K562 (cell line): Measurements from ENCODE around the gene DOCK8.

ENCODE experiments used
- CEBPG ChIP-seq, 3 experiments: fragments of 200-800 bp in 1 of 3; sonication (Bioruptor generic) in 1 of 3; sonication (generic) in 1 of 3; formaldehyde crosslinking in 1 of 3; IDR thresholded peaks in 2 of 3; conservative IDR thresholded peaks in 1 of 3; 2 replicates each; pipeline versions ENCODE4 v1.6.1 to v1.8.0; 2016 to 2022; ENCODE audit warnings: missing compliant biosample characterization in 2 of 3, missing genetic modification characterization in 2 of 3, mild to moderate bottlenecking in 1 of 3, missing genetic modification reagents in 1 of 3
- KDM4B ChIP-seq, 2 experiments: fragments of 450-650 bp in 1 of 2; sonication (generic) in 1 of 2; IDR thresholded peaks; 2 replicates each; pipeline ENCODE4 v1.6.1; 2016 to 2017; ENCODE audit warnings: borderline replicate concordance in 2 of 2, antibody characterized with exemption in 1 of 2, low read depth in 1 of 2, mild to moderate bottlenecking in 1 of 2
- NEUROD1 ChIP-seq: fragments of 150-350 bp; IDR thresholded peaks from 2 replicates; pipeline ENCODE4 v1.6.1; 2014; ENCODE audit warnings: borderline replicate concordance, low read length, low read depth; ENCODE audit not compliant: partially characterized antibody
- POLR2G ChIP-seq: fragments of 200-400 bp; formaldehyde crosslinking; IDR thresholded peaks from 2 replicates; pipeline ENCODE4 v1.6.1; 2017; ENCODE audit warnings: low read depth, mild to moderate bottlenecking, antibody characterized with exemption, low read length, moderate library complexity
- TF ChIP-seq, protein P1 (sequence below): sonication (generic); formaldehyde crosslinking; IDR thresholded peaks from 2 replicates; pipeline ENCODE4 v1.8.1; 2023; ENCODE audit warnings: mild to moderate bottlenecking, missing genetic modification reagents, moderate library complexity

DNA sequence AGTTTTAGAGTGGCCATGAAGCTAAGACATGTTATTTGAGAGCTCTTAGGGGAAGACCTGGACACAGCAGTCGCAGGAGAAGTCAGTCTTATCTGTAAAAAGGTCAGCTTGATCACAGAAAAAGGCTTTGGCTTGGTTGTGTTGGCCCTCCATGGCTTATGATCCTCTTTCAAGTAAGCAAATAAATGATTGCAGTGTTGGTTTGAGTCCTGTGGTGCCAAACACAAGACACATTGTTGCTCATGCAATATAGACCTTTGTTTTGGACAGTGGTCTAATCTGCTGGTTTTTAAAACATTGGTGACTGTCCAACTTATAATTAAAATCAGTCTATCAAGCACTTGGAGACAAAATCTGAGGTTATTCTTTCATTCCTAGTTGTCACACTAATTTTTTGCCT lies 54.0 kb downstream of the DOCK8 start:
- TF ChIP-seq NEUROD1 (no peak), KDM4B (IDR thresholded peaks at IDR 0.05; ENCODE audit: borderline replicate concordance in 2 of 2, low read depth in 1 of 2) (no peak), POLR2G (no peak), CEBPG (CRISPR knock-in tag; IDR thresholded peaks at IDR 0.05) (no peak), CEBPG (tag; conservative IDR thresholded peaks at IDR 0.05 in 1 of 2, IDR thresholded peaks at IDR 0.05 in 1 of 2) (no peak)
- TF ChIP-seq, protein P1, sequence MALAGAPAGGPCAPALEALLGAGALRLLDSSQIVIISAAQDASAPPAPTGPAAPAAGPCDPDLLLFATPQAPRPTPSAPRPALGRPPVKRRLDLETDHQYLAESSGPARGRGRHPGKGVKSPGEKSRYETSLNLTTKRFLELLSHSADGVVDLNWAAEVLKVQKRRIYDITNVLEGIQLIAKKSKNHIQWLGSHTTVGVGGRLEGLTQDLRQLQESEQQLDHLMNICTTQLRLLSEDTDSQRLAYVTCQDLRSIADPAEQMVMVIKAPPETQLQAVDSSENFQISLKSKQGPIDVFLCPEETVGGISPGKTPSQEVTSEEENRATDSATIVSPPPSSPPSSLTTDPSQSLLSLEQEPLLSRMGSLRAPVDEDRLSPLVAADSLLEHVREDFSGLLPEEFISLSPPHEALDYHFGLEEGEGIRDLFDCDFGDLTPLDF = no peak
